K562 (cell line): ENCODE data around the gene CCDC68. TPM values are rescaled to one million over a fixed set of nuclear protein-coding genes. Genes with fewer than 3 reads are reported as not detected.

Experiments
- ATAC-seq: fragments of 200-7000 bp; cut with Tn5 transposase; 3 replicates; pipeline ENCODE4 v1.9.1; 2020; ENCODE audit warnings: moderate library complexity
- BruUV-seq: library from RNA; stranded (reverse); fragments of 400-500 nt; replicated peaks from 2 replicates; lab custom pipeline; 2021; lab: Mats Ljungman, UMichigan
- CTCF ChIA-PET: fragments of 300-600 bp; formaldehyde crosslinking; extraction: SDS; loops from one replicate; lab custom pipeline; 2021; ENCODE audit warnings: low intra/inter-chr PET ratio; lab: Yijun Ruan, JAX
- POLR2A ChIA-PET: fragments of 300-600, 350-650 bp; sonication (Branson Sonifier 250); formaldehyde crosslinking; extraction: SDS; loops from one replicate; lab custom pipeline; 2021; ENCODE audit warnings: antibody characterized with exemption, inconsistent platforms; lab: Yijun Ruan, JAX
- DNase-seq, 4 experiments: peaks; one replicate each; pipeline versions ENCODE4 v3.0.0 to v3.0.0-alpha.2; 2011 to 2018; ENCODE audit warnings: low spot score in 3 of 4, mixed read lengths in 3 of 4; ENCODE audit errors: extremely low read depth in 1 of 4
- FAIRE-seq: peaks from 2 replicates; lab custom pipeline; 2011; peaks lifted over from hg19 to GRCh38; lab: Jason Lieb, UNC
- H2AFZ ChIP-seq: 2 replicates; pipeline ENCODE4 v1.6.0; 2011; ENCODE audit warnings: low read depth, low read length, control low read depth, inconsistent platforms
- H3K27ac ChIP-seq: fragments of 200-600 bp; 3 replicates; pipeline ENCODE4 v1.8.0; 2011; ENCODE audit warnings: low read depth, mild to moderate bottlenecking, control low read depth, inconsistent platforms, low read length, moderate library complexity, mixed read lengths; ENCODE audit errors: extremely low read depth
- H3K27me3 ChIP-seq, 2 experiments: fragments of 300-600 bp in 1 of 2; 2 replicates in 1 of 2; 3 replicates in 1 of 2; pipeline versions ENCODE4 v1.6.0 to v1.8.0; 2011; ENCODE audit warnings: inconsistent platforms in 2 of 2, low read length in 2 of 2, mild to moderate bottlenecking in 1 of 2, mixed read lengths in 1 of 2, moderate library complexity in 1 of 2; ENCODE audit not compliant: control insufficient read depth in 2 of 2, insufficient read depth in 2 of 2
- H3K36me3 ChIP-seq: fragments of 300-600 bp; 3 replicates; pipeline ENCODE4 v1.8.0; 2011; ENCODE audit warnings: mild to moderate bottlenecking, low read length, inconsistent platforms; ENCODE audit not compliant: control insufficient read depth, insufficient read depth
- H3K4me1 ChIP-seq, 2 experiments: fragments of 200-600 bp in 1 of 2; replicated peaks in 1 of 2; 2 replicates in 1 of 2; 3 replicates in 1 of 2; pipeline versions ENCODE4 v1.5.1 to v1.8.0; 2011; ENCODE audit warnings: inconsistent platforms in 2 of 2, low read length in 2 of 2, mild to moderate bottlenecking in 1 of 2, mixed read lengths in 1 of 2, moderate library complexity in 1 of 2; ENCODE audit not compliant: control insufficient read depth in 2 of 2, insufficient read depth in 2 of 2
- H3K4me2 ChIP-seq: 2 replicates; pipeline ENCODE4 v1.6.1; 2011; ENCODE audit warnings: low read length, control low read depth, inconsistent platforms, mixed read lengths; ENCODE audit not compliant: insufficient read depth
- H3K4me3 ChIP-seq: fragments of 200-600 bp; sonication (generic), shearing (Covaris generic); 2 replicates; pipeline ENCODE4 v1.5.1; 2016; ENCODE audit warnings: control low read depth, inconsistent platforms
- H3K79me2 ChIP-seq: fragments of 200-600 bp; 3 replicates; pipeline ENCODE4 v1.8.0; 2011; ENCODE audit warnings: low read length, inconsistent platforms; ENCODE audit not compliant: control insufficient read depth, insufficient read depth
- H3K9ac ChIP-seq, 2 experiments: 2 replicates each; pipeline versions ENCODE4 v1.6.0 to v1.6.1; 2011; ENCODE audit warnings: low read depth in 2 of 2, low read length in 2 of 2, control low read depth in 1 of 2, inconsistent platforms in 1 of 2, mild to moderate bottlenecking in 1 of 2, mixed read lengths in 1 of 2; ENCODE audit not compliant: insufficient read depth in 1 of 2
- H3K9me1 ChIP-seq: one replicate; pipeline ENCODE4 v1.6.0; 2011; ENCODE audit warnings: inconsistent platforms, mild to moderate bottlenecking, low read length, moderate library complexity; ENCODE audit not compliant: control insufficient read depth, insufficient read depth
- H3K9me3 ChIP-seq: replicated peaks from 2 replicates; pipeline ENCODE4 v1.5.1; 2011; ENCODE audit warnings: low read depth, low read length, inconsistent platforms; ENCODE audit not compliant: control insufficient read depth, insufficient read depth
- H4K20me1 ChIP-seq: replicated peaks from 2 replicates; pipeline ENCODE4 v1.6.1; 2011; ENCODE audit warnings: low read length, inconsistent platforms, mixed read lengths; ENCODE audit not compliant: control insufficient read depth, insufficient read depth
- BRF1 ChIP-seq: IDR thresholded peaks from 3 replicates; pipeline ENCODE4 v1.6.1; 2011; ENCODE audit warnings: borderline replicate concordance, mild to moderate bottlenecking; ENCODE audit not compliant: insufficient read length; ENCODE audit errors: extremely low read depth
- FIP1L1 ChIP-seq: fragments of 200-400 bp; formaldehyde crosslinking; IDR thresholded peaks from 2 replicates; pipeline ENCODE4 v1.6.1; 2018; ENCODE audit warnings: mild to moderate bottlenecking, low read depth, low read length; ENCODE audit not compliant: poor library complexity, severe bottlenecking
- HNRNPLL ChIP-seq: fragments of 200-400 bp; formaldehyde crosslinking; IDR thresholded peaks from 2 replicates; pipeline ENCODE4 v1.6.1; 2017; ENCODE audit warnings: low read length, low read depth, mild to moderate bottlenecking; ENCODE audit not compliant: poor library complexity, severe bottlenecking
- KAT7 ChIP-seq: sonication (generic); formaldehyde crosslinking; IDR thresholded peaks from 2 replicates; pipeline ENCODE4 v1.8.0; 2022; ENCODE audit warnings: missing genetic modification reagents, mild to moderate bottlenecking, borderline replicate concordance
- KLF16 ChIP-seq: IDR thresholded peaks from 2 replicates; pipeline ENCODE4 v1.6.1; 2016; ENCODE audit warnings: antibody characterized with exemption
- MEIS2 ChIP-seq: fragments of 450-650 bp; IDR thresholded peaks from 2 replicates; pipeline ENCODE4 v1.6.1; 2014; ENCODE audit warnings: mild to moderate bottlenecking; ENCODE audit not compliant: partially characterized antibody
- MYC ChIP-seq, 2 experiments: fragments of 250-450 bp in 1 of 2; sonication (Bioruptor Pico) in 1 of 2; IDR thresholded peaks; 2 replicates each; pipeline versions ENCODE4 v1.5.1 to v1.6.1; 2012 to 2021; ENCODE audit warnings: low read depth in 2 of 2, borderline replicate concordance in 1 of 2, improper control_type of control experiment in 1 of 2, low read length in 1 of 2, mild to moderate bottlenecking in 1 of 2, moderate library complexity in 1 of 2
- PURB ChIP-seq: sonication (generic); formaldehyde crosslinking; IDR thresholded peaks from 2 replicates; pipeline ENCODE4 v1.9.0; 2021; ENCODE audit warnings: low read depth, mild to moderate bottlenecking, missing genetic modification reagents
- SAFB2 ChIP-seq: fragments of 200-400 bp; formaldehyde crosslinking; IDR thresholded peaks from 2 replicates; pipeline ENCODE4 v1.6.1; 2018; ENCODE audit warnings: borderline replicate concordance, low read length, low read depth, moderate library complexity; ENCODE audit not compliant: severe bottlenecking
- TAF9B ChIP-seq: fragments of 450-650 bp; IDR thresholded peaks from 2 replicates; pipeline ENCODE4 v1.6.1; 2018; ENCODE audit warnings: mild to moderate bottlenecking; ENCODE audit not compliant: partially characterized antibody
- ZBTB43 ChIP-seq: sonication (generic); formaldehyde crosslinking; IDR thresholded peaks from 2 replicates; pipeline ENCODE4 v1.8.0; 2023; ENCODE audit warnings: mild to moderate bottlenecking, missing genetic modification reagents
- ZNF780A ChIP-seq: fragments of 250-450 bp; sonication (Bioruptor Pico); IDR thresholded peaks from 2 replicates; pipeline ENCODE4 v1.5.0; 2021; ENCODE audit warnings: mild to moderate bottlenecking
- WGBS: fragments of 100-300 bp; shearing (Covaris generic); methylation state at CpG from one replicate; pipeline ENCODE4 v1.1.6; 2016; ENCODE audit warnings: low coverage, mixed read lengths; ENCODE audit not compliant: insufficient coverage; ENCODE audit errors: missing lambda C conversion rate; 5-methylcytosine and 5-hydroxymethylcytosine counted together
- in situ Hi-C: fragments of 300-500 bp; cut with MboI; formaldehyde crosslinking; loops from 4 replicates; pipeline ENCODE4 v1.15.0; 2018; ENCODE audit warnings: inconsistent platforms, mixed read lengths
- intact Hi-C: fragments of 100-400 bp; cut with micrococcal nuclease; formaldehyde crosslinking; loops from 2 replicates; pipeline ENCODE4 v1.14.2; 2022
- polyA plus RNA-seq, 8 experiments: library from polyadenylated mRNA; depleted of rRNA in 4 of 8; stranded (reverse) in 5 of 8; unstranded in 3 of 8; fragments of >200 nt; fragmentation: Nextera tagmentation in 2 of 8; fragmentation: Illumina TruSeq in 1 of 8; extraction: Ambion mirVana in 2 of 8; extraction: Trizol in 1 of 8; gene quantifications; 2 replicates each; pipeline versions ENCODE4 v1.2.1 to v1.2.3, GENCODE V29; 2011 to 2014; ENCODE audit warnings: inconsistent platforms in 1 of 8, missing spikeins in 1 of 8
- total RNA-seq, 7 experiments: library from RNA; depleted of rRNA in 6 of 7; stranded (reverse); fragments of >200 nt in 6 of 7; fragmentation: Illumina TruSeq in 2 of 7; extraction: Trizol in 2 of 7; gene quantifications; 2 replicates each; pipeline versions ENCODE4 v1.2.1 to v1.2.3, GENCODE V29; 2011 to 2021; ENCODE audit warnings: low replicate concordance in 1 of 7
- TF ChIP-seq, protein P1 (sequence below): fragments of 450-650 bp; formaldehyde crosslinking; IDR thresholded peaks from 2 replicates; pipeline ENCODE4 v1.4.0; 2020; ENCODE audit warnings: mild to moderate bottlenecking, moderate library complexity
- TF ChIP-seq, protein P2 (sequence below): IDR thresholded peaks from 2 replicates; pipeline ENCODE4 v1.6.1; 2011; ENCODE audit warnings: borderline replicate concordance, low read depth, mild to moderate bottlenecking, moderate library complexity, low read length; ENCODE audit not compliant: insufficient read depth, poor library complexity, severe bottlenecking
- TF ChIP-seq, protein P3 (sequence below): sonication (generic); formaldehyde crosslinking; IDR thresholded peaks from 2 replicates; pipeline ENCODE4 v1.8.0; 2022; ENCODE audit warnings: mild to moderate bottlenecking, missing genetic modification reagents, borderline replicate concordance

CCDC68 gene
- total and polyA plus RNA-seq, 9 of the 15 experiments (the other 6 are each of a cell fraction or from before 2014, with no cell fraction given) = 0.28 to 4.5 (median 1.4) TPM

DNA sequence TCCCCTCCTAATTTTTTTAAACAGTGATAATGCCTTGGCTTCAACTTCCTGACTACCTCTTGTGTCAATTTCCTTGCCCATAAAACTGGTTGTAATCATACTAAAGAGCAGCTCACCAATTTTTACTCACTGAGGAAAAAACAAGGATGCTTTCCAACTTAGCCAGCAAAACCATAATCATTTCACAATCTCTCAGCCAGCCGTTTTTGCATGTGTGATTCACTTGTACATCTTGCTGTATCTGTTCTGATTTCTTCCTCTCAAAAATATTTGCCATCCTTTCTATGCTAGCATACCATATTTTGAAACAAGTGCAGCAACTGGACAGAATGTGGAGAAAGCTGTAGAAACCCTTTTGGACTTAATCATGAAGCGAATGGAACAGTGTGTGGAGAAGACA, 70.3 kb downstream of the CCDC68 start:
- DNase-seq (no peak), ATAC-seq (no peak), FAIRE-seq (no peak)
- no peak for TF ChIP-seq KAT7
- TF ChIP-seq HNRNPLL = no peak
- TF ChIP-seq TAF9B = no peak
- TF ChIP-seq SAFB2 = no peak
- TF ChIP-seq, protein P1, sequence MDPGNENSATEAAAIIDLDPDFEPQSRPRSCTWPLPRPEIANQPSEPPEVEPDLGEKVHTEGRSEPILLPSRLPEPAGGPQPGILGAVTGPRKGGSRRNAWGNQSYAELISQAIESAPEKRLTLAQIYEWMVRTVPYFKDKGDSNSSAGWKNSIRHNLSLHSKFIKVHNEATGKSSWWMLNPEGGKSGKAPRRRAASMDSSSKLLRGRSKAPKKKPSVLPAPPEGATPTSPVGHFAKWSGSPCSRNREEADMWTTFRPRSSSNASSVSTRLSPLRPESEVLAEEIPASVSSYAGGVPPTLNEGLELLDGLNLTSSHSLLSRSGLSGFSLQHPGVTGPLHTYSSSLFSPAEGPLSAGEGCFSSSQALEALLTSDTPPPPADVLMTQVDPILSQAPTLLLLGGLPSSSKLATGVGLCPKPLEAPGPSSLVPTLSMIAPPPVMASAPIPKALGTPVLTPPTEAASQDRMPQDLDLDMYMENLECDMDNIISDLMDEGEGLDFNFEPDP = no peak
- TF ChIP-seq, protein P2, sequence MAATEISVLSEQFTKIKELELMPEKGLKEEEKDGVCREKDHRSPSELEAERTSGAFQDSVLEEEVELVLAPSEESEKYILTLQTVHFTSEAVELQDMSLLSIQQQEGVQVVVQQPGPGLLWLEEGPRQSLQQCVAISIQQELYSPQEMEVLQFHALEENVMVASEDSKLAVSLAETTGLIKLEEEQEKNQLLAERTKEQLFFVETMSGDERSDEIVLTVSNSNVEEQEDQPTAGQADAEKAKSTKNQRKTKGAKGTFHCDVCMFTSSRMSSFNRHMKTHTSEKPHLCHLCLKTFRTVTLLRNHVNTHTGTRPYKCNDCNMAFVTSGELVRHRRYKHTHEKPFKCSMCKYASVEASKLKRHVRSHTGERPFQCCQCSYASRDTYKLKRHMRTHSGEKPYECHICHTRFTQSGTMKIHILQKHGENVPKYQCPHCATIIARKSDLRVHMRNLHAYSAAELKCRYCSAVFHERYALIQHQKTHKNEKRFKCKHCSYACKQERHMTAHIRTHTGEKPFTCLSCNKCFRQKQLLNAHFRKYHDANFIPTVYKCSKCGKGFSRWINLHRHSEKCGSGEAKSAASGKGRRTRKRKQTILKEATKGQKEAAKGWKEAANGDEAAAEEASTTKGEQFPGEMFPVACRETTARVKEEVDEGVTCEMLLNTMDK = no peak
- no peak for TF ChIP-seq BRF1
- TF ChIP-seq ZBTB43 (CRISPR knock-in tag) = no peak
- TF ChIP-seq PURB = no peak
- no peak for TF ChIP-seq FIP1L1
- TF ChIP-seq MEIS2 = no peak
- TF ChIP-seq, protein P3, sequence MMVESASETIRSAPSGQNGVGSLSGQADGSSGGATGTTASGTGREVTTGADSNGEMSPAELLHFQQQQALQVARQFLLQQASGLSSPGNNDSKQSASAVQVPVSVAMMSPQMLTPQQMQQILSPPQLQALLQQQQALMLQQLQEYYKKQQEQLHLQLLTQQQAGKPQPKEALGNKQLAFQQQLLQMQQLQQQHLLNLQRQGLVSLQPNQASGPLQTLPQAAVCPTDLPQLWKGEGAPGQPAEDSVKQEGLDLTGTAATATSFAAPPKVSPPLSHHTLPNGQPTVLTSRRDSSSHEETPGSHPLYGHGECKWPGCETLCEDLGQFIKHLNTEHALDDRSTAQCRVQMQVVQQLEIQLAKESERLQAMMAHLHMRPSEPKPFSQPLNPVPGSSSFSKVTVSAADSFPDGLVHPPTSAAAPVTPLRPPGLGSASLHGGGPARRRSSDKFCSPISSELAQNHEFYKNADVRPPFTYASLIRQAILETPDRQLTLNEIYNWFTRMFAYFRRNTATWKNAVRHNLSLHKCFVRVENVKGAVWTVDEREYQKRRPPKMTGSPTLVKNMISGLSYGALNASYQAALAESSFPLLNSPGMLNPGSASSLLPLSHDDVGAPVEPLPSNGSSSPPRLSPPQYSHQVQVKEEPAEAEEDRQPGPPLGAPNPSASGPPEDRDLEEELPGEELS (CRISPR knock-in tag) = no peak
- no peak for TF ChIP-seq KLF16
- TF ChIP-seq MYC (IDR thresholded peaks at IDR 0.05; ENCODE audit: low read depth, low read length) = no peak
- TF ChIP-seq MYC (CRISPR knock-in tag; IDR thresholded peaks at IDR 0.05; ENCODE audit: borderline replicate concordance, low read depth) = no peak
- no peak for TF ChIP-seq ZNF780A
- intact Hi-C loops (no loop called here), in situ Hi-C loops (no loop called here)
- BruUV-seq = no TSS peak
- H3K9ac ChIP-seq = no peak overlapping the region
- H2AFZ ChIP-seq = no peak overlapping the region
- no peaks in the 10 kb centered on the region for H3K79me2 ChIP-seq
- H3K27me3 ChIP-seq = no peaks in the 10 kb centered on the region
- H3K4me1 ChIP-seq = no peaks in the 10 kb centered on the region
- POLR2A ChIA-PET = interaction anchor here (0.6 kb wide), 1 partner anchor 956 kb away, joined by 3 read pairs; no protein-coding TSS in a partner anchor
- H3K4me3 ChIP-seq = no peak overlapping the region
- H3K4me2 ChIP-seq = no peak overlapping the region
- no peaks in the 10 kb centered on the region for H3K9me1 ChIP-seq
- no peaks in the 10 kb centered on the region for H4K20me1 ChIP-seq
- H3K9me3 ChIP-seq = no peaks in the 10 kb centered on the region
- H3K27ac ChIP-seq = no peak overlapping the region
- WGBS = 36% methylated on average over 2 of the region's 2 CpGs
- H3K36me3 ChIP-seq = no peaks in the 10 kb centered on the region
- CTCF ChIA-PET = no interaction called here
